GM23248 (cell line): ENCODE results near the gene GPANK1.

Experiments
- EZH2 ChIP-seq: fragments of 200-600 bp; sonication (generic); IDR thresholded peaks from 2 replicates; pipeline ENCODE4 v1.6.1; 2018; ENCODE audit warnings: antibody characterized with exemption, mild to moderate bottlenecking; ENCODE audit not compliant: insufficient read depth, poor library complexity, severe bottlenecking
- EZH2phosphoT487 ChIP-seq: fragments of 200-600 bp; sonication (generic); IDR thresholded peaks from 2 replicates; pipeline ENCODE4 v1.6.1; 2018; ENCODE audit warnings: antibody characterized with exemption, moderate library complexity, mild to moderate bottlenecking, low read depth; ENCODE audit not compliant: insufficient read depth

- TF ChIP-seq EZH2 = no peak
- TF ChIP-seq EZH2phosphoT487 = no peak
Observed at GRCh38 chr6:31632279-31632946, 32.4 kb downstream of the GPANK1 start.
